ENCODE results near the gene NRBF2.

DNA sequence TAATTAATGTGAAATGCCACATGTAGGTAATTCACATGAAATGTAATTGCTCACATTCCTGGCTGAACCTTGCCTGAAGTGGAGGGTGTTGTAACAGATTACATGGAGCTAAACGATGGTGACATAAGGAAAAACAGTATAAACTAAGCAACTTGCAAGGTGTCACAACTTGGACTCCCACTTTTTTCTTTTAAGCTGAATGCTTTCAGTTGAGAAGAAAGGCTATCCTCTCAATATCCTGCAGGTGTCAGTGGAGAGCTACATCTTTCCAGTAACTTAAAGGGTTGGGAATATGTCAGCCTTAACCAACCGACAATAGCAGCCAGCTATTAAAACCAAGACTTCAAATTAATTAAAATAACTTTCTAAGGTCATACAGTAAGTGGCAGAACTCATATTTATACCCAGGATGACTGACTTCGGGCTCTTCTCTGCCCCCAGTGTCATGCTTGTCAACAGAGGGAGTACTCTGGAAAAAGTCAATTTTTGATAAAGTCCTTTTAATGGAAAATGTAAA, 33.7 kb downstream of the NRBF2 start:
- TF ChIP-seq CTCF (IDR thresholded peaks at IDR 0.05 in 4 of 5, conservative IDR thresholded peaks at IDR 0.05 in 1 of 5) (peak; percentile 67 to 85 (median 78)), POLR2A (IDR thresholded peaks at IDR 0.05) (no peak)
